SH-SY5Y (cell line): Measurements from ENCODE around the gene ABCB1.

ENCODE experiments used
- GATA2 ChIP-seq: IDR thresholded peaks from 2 replicates; pipeline ENCODE4 v1.6.1; 2011; ENCODE audit warnings: mild to moderate bottlenecking, low read depth, low read length
- GATA3 ChIP-seq: IDR thresholded peaks from 2 replicates; pipeline ENCODE4 v1.6.1; 2011; ENCODE audit warnings: low read depth, mild to moderate bottlenecking, low read length, moderate library complexity

The ABCB1 gene

GRCh38 chr7:87476179-87476557 is 124.5 kb downstream of the ABCB1 start:
- TF ChIP-seq GATA3 (no peak), GATA2 (no peak)

- TF ChIP-seq GATA3: no peak
- TF ChIP-seq GATA2: no peak
Measured at GRCh38 chr7:87475359-87476178, 125.1 kb downstream of the ABCB1 start, which contains the start of gene ABCB4. Gene ABCB4 (minus strand): TSS chr7:87475680. CDS start chr7:87475465, 215 bp downstream.

GRCh38 chr7:87474533-87475358 is 125.9 kb downstream of the ABCB1 start:
- TF ChIP-seq GATA2 (no peak), GATA3 (no peak)

- TF ChIP-seq GATA2 (no peak), GATA3 (no peak)
Measured at GRCh38 chr7:87473986-87474385, 126.7 kb downstream of the ABCB1 start.

GRCh38 chr7:87473192-87473591 is 127.5 kb downstream of the ABCB1 start:
- TF ChIP-seq GATA2: no peak
- no peak for TF ChIP-seq GATA3

GRCh38 chr7:87471473-87471872 is 129.2 kb downstream of the ABCB1 start:
- TF ChIP-seq GATA2 (no peak), GATA3 (no peak)

- TF ChIP-seq GATA2: no peak
- TF ChIP-seq GATA3: no peak
Measured at GRCh38 chr7:87463982-87464381, 136.7 kb downstream of the ABCB1 start.

GRCh38 chr7:87459941-87460340 is 140.7 kb downstream of the ABCB1 start:
- no peak for TF ChIP-seq GATA2
- TF ChIP-seq GATA3: no peak

GRCh38 chr7:87458148-87458547 is 142.5 kb downstream of the ABCB1 start:
- TF ChIP-seq GATA2 (no peak), GATA3 (no peak)

GRCh38 chr7:87456247-87456646 is 144.4 kb downstream of the ABCB1 start:
- TF ChIP-seq GATA3 (no peak), GATA2 (no peak)
